Nucleus accumbens (tissue), 56 donors: Measurements from ENCODE around the gene SETD2.

Experiments used
- DNase-seq, 56 donors: peaks; one replicate each; lab custom pipeline; 2025; lab: John Stamatoyannopoulos, UW

Gene SETD2

GRCh38 chr3:47001731-47002170 lies 162.2 kb downstream of the SETD2 start:
- DNase-seq: no peak

DNA sequence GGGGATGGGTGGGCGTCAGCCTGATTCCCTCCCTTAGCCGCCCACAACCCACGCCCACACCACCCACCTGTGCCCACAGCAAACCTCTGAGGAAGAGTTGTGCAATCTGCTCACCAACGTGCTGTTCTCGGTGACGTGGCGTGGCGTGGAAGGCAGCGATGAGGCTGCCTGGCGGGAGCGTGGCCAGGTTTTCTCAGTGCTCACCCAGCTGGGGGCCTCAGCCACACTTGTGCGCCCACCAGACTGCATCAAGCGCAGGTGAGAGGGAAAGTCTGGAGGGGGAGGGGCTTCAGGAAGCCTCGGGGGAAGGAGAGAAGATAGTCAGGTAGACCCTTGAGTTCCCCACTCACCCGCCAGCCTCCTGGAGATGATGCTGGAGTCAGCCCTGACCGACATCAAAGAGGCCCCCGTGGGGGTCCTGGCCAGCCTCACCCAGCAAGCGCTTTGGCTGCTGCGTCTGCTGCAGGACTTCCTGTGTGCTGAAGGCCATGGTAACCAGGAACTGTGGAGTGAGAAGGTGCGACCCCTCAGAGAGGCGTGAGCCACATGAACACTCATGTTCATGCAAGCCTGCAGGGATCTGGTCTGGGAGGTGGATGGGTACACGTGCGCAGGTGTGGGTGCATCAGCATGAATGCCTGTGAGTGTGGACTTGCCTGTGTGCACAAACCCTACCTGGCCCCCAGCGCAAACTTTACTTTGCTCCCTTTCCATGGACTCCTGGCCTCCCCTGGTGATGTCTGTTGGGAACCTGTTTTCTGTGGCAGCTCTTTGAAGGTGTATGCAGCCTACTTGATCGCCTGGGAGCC lies 162.8 kb downstream of the SETD2 start:
- no peak for DNase-seq

DNA sequence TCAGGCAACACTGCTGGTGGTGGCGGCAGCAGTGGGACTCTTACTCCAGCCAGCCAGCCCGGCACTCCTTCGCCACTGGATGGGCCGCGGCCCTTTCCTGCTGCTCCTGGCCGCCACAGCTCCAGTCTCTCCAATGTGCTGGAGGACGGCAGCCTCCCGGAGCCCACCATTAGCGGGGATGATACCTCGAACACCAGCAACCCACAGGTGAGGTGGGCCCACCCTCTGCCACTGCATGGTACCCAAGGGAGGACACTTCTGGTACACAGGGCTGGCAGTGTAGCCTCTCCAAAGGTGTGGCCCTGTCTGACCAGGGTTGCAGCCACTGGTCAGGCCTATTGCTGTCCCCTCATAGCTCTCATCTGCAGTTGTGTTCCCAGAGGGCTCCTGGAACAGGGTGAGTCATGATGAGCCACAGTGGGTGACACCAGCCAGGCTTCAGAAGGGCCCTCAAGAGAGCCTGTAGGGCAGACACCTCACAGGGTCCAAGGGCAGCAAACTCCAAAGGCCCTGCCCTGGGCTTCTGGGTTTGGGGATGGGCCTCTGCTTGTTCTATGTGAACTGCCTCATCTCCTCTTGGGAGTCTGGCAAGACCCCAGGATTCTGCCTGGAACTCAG lies 163.6 kb downstream of the SETD2 start:
- DNase-seq: no peak

DNA sequence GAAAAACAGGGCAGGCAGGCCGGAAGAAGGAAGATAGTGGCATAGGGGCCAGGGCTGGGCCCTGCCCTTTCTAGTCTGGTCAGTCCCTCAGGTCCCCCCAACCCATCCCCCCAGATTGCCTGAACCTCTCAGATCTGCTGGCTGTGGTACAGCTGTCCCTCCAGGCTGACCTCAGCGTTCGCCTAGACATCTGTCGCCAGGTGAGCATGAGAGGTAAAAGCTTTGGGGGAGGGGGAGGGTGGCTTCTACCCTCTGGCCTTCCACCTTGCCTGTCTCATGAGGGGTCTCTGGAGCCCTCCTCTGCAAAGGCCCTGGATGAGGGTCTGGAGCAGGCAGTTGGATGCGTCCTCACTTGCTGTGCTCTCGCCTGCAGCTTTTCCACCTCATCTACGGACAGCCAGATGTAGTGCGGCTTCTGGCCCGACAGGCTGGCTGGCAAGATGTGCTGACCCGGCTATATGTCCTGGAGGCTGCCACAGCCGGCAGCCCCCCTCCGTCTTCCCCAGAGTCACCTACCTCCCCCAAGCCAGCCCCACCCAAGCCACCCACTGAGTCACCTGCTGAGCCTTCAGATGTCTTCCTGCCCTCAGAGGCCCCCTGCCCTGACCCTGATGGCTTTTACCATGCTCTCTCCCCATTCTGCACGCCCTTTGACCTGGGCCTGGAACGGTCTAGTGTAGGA lies 164.3 kb downstream of the SETD2 start:
- no peak for DNase-seq

- no peak for DNase-seq
Measured at GRCh38 chr3:46998852-46999515, 164.9 kb downstream of the SETD2 start.

- peak in 17 of 56 donors; percentile 6 to 64 (median 18) for DNase-seq
Measured at GRCh38 chr3:46998121-46998851, 165.6 kb downstream of the SETD2 start.

GRCh38 chr3:46997453-46998091 lies 166.3 kb downstream of the SETD2 start:
- DNase-seq: no peak

GRCh38 chr3:46996689-46997452 lies 167.0 kb downstream of the SETD2 start:
- DNase-seq: no peak

DNA sequence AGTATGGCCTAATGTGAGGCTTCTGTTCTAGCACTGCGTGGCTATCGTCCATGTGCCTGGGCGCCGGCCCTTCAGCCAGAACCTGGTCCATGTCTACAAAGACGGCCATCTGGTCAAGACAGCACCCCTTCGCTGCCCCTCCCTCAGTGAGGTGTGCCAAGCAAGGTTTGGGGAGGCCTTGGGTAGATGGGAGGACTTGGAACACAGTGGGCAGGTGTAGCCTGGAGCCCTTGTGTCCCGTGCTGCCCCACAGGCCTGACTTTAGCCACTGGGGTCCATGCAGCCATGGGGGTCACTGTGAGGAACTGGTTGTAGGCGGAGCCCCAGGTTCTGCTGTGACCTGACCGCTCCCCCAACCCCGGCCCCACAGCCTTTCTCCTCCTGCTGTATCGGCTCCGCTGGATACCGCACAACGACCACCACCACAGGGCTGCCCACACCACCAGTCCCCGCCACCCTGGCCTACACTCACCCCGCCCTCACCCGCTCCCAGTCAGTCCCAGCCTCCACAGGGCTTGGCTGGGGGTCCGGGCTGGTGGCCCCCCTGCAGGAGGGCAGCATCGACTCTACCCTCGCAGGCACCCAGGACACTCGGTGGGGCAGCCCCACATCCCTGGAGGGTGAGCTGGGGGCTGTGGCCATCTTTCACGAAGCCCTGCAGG lies 167.9 kb downstream of the SETD2 start:
- no peak for DNase-seq

DNA sequence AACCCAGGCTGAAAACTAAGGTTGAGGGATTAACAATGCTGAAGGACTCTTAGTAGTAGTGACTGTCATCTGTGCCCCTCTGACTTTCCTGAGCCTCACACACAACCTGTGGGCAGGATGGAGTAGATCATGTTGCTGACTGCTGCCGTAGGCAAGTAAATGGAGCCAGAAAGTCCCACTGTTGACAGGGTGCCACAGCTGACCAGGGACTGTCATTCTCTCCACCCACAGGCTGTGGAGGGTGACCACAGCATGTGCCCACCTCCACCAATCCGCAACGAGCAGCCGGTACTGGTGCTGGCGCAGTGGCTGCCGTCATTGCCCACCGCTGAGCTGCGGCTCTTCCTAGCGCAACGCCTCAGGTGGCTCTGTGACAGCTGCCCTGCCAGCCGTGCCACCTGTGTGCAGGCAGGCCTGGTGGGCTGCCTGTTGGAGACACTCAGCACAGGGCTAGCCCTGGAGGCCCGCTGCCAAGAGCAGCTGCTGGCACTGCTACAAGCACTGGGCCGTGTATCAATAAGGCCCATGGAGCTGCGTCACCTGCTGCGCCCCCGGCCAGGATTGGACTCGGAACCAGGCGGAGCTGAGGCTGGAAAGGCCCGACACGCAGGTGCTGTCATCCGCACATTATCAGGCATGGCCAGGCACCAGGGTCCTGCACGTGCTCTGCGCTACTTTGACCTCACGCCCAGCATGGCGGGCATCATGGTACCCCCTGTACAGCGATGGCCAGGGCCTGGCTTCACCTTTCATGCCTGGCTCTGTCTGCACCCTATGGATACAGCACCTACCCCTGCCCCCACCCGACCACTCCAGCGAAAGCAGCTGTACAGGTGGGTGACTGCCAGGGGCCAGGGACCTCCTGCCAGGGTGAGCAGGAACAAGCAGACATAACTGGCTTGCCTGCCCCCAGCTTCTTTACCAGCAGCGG lies 168.8 kb downstream of the SETD2 start:
- DNase-seq: no peak

GRCh38 chr3:46993986-46994385 lies 169.9 kb downstream of the SETD2 start:
- no peak for DNase-seq

DNA sequence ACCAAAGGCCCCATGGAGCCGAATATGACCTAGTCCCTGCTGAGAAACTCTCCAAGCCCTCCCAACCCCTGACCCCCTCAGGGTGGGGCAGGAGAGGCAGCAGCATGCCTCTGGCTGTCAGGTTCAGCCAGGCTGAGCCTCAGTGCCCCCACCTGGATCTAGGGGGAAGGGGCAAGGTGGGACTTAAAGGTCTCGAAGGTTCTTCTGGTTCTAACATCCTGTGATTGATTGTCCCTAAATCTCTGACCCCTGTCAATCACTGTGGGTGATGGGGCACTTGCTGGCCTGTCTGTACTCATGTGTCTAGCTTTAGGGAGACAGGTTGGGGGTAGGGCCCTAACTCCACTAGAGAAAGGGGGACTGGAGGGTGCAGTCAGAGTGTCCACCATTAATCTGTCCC lies 170.6 kb downstream of the SETD2 start:
- DNase-seq: no peak

GRCh38 chr3:46992231-46992630 lies 171.7 kb downstream of the SETD2 start:
- no peak for DNase-seq

DNA sequence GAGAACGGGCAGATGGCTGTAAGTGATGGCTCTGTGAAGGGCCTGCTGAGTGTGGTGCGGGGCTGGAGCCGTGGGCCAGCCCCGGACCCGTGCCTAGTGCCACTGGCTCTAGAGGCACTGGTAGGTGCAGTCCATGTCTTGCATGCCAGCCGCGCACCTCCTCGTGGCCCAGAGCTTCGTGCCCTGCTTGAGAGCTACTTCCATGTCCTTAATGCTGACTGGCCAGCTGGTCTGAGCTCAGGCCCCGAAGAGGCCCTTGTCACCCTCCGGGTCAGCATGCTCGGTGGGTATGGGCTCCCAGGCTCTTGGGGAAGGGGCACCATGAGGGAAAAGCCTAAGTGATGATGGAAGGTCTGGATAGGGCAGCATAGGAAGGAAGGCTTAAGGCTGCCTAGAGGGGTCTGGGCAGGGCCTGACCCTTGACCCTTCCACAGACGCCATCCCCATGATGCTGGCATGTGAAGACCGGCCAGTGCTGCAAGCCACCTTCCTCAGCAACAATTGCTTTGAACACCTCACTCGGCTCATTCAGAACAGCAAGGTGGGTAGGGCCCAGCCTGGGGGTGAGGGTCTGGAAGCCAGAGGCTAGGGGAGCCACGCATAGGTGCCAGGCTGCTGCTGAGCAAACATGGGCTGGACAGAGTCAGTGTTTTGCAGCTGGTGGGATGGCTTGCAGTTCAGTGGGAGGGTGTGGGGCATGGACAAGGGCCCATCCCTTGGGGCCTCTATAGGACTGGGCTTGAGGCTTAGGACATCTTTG lies 172.3 kb downstream of the SETD2 start:
- DNase-seq: no peak

DNA sequence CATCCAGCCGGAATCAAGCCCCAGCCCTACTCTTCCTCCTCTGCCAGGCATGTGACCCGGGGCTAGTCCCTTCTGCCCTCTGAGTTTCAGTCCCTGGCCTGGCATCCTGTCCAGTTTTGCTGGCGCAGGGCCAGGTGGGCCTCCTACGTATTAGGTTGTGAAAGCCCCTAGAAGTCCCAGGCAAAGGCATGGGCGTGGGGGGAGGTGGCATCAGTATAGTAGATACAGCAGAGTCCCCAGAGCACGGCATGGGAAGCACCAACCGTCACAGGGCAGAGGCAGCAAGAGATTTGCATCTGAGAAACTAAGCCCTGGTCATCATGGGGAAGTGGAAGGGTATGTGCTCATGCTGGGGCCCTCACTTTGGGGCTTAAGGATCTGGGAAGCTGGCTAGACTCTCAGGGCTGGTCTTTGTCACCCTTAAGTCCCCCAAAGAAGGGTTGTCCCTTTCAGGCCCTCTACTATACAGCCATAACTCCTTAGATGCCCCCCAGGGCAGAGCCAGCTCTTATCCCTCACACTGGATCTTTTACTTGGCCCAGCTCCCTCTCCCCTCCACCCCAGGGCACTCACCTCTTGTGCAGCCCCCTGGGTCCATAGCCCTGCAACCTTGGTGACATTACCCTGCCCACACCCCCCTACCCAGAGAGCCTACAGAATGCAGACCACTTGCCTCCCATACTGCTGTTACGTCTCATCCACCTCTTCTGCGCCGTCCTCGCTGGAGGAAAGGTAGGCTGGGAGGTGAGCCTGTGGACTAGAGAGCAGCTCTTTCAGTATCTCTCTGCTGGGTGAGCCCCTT lies 173.1 kb downstream of the SETD2 start:
- DNase-seq: peak in 5 of 56 donors; percentile 12 to 53 (median 17)
